H9 (cell line): Measurements from ENCODE around the gene DRGX. TPM values are rescaled to one million over a fixed set of nuclear protein-coding genes. Genes with fewer than 3 reads are reported as not detected.

Experiments used
- DNase-seq: peaks from one replicate; pipeline ENCODE4 v3.0.0-alpha.2; 2017
- H2AFZ ChIP-seq: one replicate; pipeline ENCODE4 v1.6.1; 2013; ENCODE audit warnings: mild to moderate bottlenecking, low read length, control low read depth, moderate library complexity
- H2AK5ac ChIP-seq: 2 replicates; pipeline ENCODE4 v1.6.1; 2013; ENCODE audit warnings: low read length, control low read depth, mixed read lengths; ENCODE audit not compliant: insufficient read length
- H2BK120ac ChIP-seq: one replicate; pipeline ENCODE4 v1.6.1; 2013; ENCODE audit warnings: low read depth, mild to moderate bottlenecking, low read length, control low read depth, inconsistent platforms; ENCODE audit not compliant: poor library complexity, severe bottlenecking
- H2BK12ac ChIP-seq: 2 replicates; pipeline ENCODE4 v1.6.1; 2013; ENCODE audit warnings: low read length, control low read depth, mixed read lengths, low read depth; ENCODE audit not compliant: insufficient read length
- H2BK15ac ChIP-seq: 2 replicates; pipeline ENCODE4 v1.6.1; 2013; ENCODE audit warnings: low read depth, low read length, control low read depth
- H2BK20ac ChIP-seq: one replicate; pipeline ENCODE4 v1.6.1; 2013; ENCODE audit warnings: low read depth, mild to moderate bottlenecking, low read length, control low read depth, inconsistent platforms; ENCODE audit not compliant: poor library complexity, severe bottlenecking
- H2BK5ac ChIP-seq: 2 replicates; pipeline ENCODE4 v1.6.1; 2013; ENCODE audit warnings: low read length, control low read depth, mixed read lengths; ENCODE audit not compliant: insufficient read length
- H3K14ac ChIP-seq: 2 replicates; pipeline ENCODE4 v1.6.1; 2013; ENCODE audit warnings: low read length, control low read depth; ENCODE audit not compliant: insufficient read depth
- H3K18ac ChIP-seq: 2 replicates; pipeline ENCODE4 v1.6.1; 2013; ENCODE audit warnings: low read depth, mild to moderate bottlenecking, mixed read lengths, low read length, control low read depth; ENCODE audit not compliant: insufficient read length
- H3K23ac ChIP-seq: 2 replicates; pipeline ENCODE4 v1.6.1; 2013; ENCODE audit warnings: low read length, control low read depth, mixed read lengths, low read depth; ENCODE audit not compliant: insufficient read length
- H3K23me2 ChIP-seq: 2 replicates; pipeline ENCODE4 v1.6.1; 2013; ENCODE audit warnings: low read depth, mild to moderate bottlenecking, mixed read lengths, low read length, control low read depth; ENCODE audit not compliant: insufficient read length, poor library complexity, severe bottlenecking
- H3K27ac ChIP-seq: 2 replicates; pipeline ENCODE4 v1.5.1; 2013; ENCODE audit warnings: low read length, control low read depth, mixed read lengths, low read depth; ENCODE audit not compliant: insufficient read length
- H3K27me3 ChIP-seq: 2 replicates; pipeline ENCODE4 v1.6.1; 2013; ENCODE audit warnings: low read length, control low read depth, inconsistent platforms; ENCODE audit not compliant: insufficient read depth
- H3K4ac ChIP-seq: 2 replicates; pipeline ENCODE4 v1.6.1; 2013; ENCODE audit warnings: low read depth, mild to moderate bottlenecking, control low read depth, inconsistent platforms, low read length, moderate library complexity
- H3K4me1 ChIP-seq: 2 replicates; pipeline ENCODE4 v1.6.1; 2013; ENCODE audit warnings: low read length, control low read depth, inconsistent platforms; ENCODE audit not compliant: insufficient read depth
- H3K4me2 ChIP-seq: 2 replicates; pipeline ENCODE4 v1.6.1; 2013; ENCODE audit warnings: low read length, control low read depth, mixed read lengths; ENCODE audit not compliant: insufficient read length, insufficient read depth
- H3K56ac ChIP-seq: 2 replicates; pipeline ENCODE4 v1.6.1; 2013; ENCODE audit warnings: low read depth, mild to moderate bottlenecking, mixed read lengths, low read length, control low read depth; ENCODE audit not compliant: insufficient read length
- H3K79me1 ChIP-seq: 2 replicates; pipeline ENCODE4 v1.6.1; 2013; ENCODE audit warnings: low read depth, mild to moderate bottlenecking, moderate library complexity, low read length, control low read depth, inconsistent platforms; ENCODE audit not compliant: insufficient read depth, poor library complexity, severe bottlenecking
- H3K79me2 ChIP-seq: 2 replicates; pipeline ENCODE4 v1.6.1; 2013; ENCODE audit warnings: low read length, control low read depth, inconsistent platforms; ENCODE audit not compliant: insufficient read depth
- H3K9ac ChIP-seq: 2 replicates; pipeline ENCODE4 v1.6.1; 2013; ENCODE audit warnings: low read length, control low read depth, mixed read lengths; ENCODE audit not compliant: insufficient read length; ENCODE audit errors: extremely low read depth
- H3K9me3 ChIP-seq: one replicate; pipeline ENCODE4 v1.6.1; 2013; ENCODE audit warnings: low read depth, low read length, inconsistent platforms; ENCODE audit not compliant: control insufficient read depth
- H3T11ph ChIP-seq: one replicate; pipeline ENCODE4 v1.6.1; 2013; ENCODE audit warnings: mild to moderate bottlenecking, low read length, control low read depth, inconsistent platforms
- H4K20me1 ChIP-seq: one replicate; pipeline ENCODE4 v1.6.1; 2013; ENCODE audit not compliant: control insufficient read depth, insufficient read length, insufficient read depth
- H4K5ac ChIP-seq: 2 replicates; pipeline ENCODE4 v1.6.1; 2013; ENCODE audit warnings: low read depth, mild to moderate bottlenecking, mixed read lengths, low read length, control low read depth; ENCODE audit not compliant: insufficient read length
- H4K8ac ChIP-seq: replicated peaks from 2 replicates; pipeline ENCODE4 v1.6.1; 2013; ENCODE audit warnings: low read length, control low read depth, mixed read lengths, low read depth; ENCODE audit not compliant: insufficient read length
- H4K91ac ChIP-seq: 2 replicates; pipeline ENCODE4 v1.6.1; 2013; ENCODE audit warnings: low read depth, mild to moderate bottlenecking, moderate library complexity, mixed read lengths, low read length, control low read depth; ENCODE audit not compliant: insufficient read length
- H3K27ac Mint-ChIP-seq, 3 experiments: 2 replicates in 2 of 3; 3 replicates in 1 of 3; pipeline ENCODE4 v1.8.0; 2020 to 2021; ENCODE audit warnings: mixed read lengths in 3 of 3, mild to moderate bottlenecking in 1 of 3, moderate library complexity in 1 of 3
- H3K27me3 Mint-ChIP-seq: 2 replicates; pipeline ENCODE4 v1.8.0; 2021; ENCODE audit warnings: low read depth, mild to moderate bottlenecking, moderate library complexity, mixed read lengths
- H3K36me3 Mint-ChIP-seq, 3 experiments: 2 replicates in 2 of 3; 3 replicates in 1 of 3; pipeline ENCODE4 v1.8.0; 2020 to 2021; ENCODE audit warnings: low read depth in 3 of 3, mixed read lengths in 3 of 3; ENCODE audit not compliant: insufficient read depth in 1 of 3
- H3K4me1 Mint-ChIP-seq, 2 experiments: 2 replicates each; pipeline ENCODE4 v1.8.0; 2020; ENCODE audit warnings: mixed read lengths in 2 of 2
- H3K4me3 Mint-ChIP-seq, 2 experiments: 2 replicates in 1 of 2; 3 replicates in 1 of 2; pipeline ENCODE4 v1.8.0; 2020 to 2021; ENCODE audit warnings: mild to moderate bottlenecking in 2 of 2, mixed read lengths in 2 of 2, moderate library complexity in 1 of 2
- H3K9me3 Mint-ChIP-seq, 2 experiments: 2 replicates in 1 of 2; 3 replicates in 1 of 2; pipeline ENCODE4 v1.8.0; 2020; ENCODE audit warnings: mild to moderate bottlenecking in 2 of 2, mixed read lengths in 2 of 2, moderate library complexity in 1 of 2
- WGBS: extraction: QIAGEN DNeasy Blood & Tissue Kit; methylation state at CpG from one replicate; pipeline ENCODE4 v1.1.7; 2013; ENCODE audit warnings: missing lambda C conversion rate, low lambda C conversion rate, mixed read lengths; ENCODE audit not compliant: insufficient read length; ENCODE audit errors: extremely low coverage; 5-methylcytosine and 5-hydroxymethylcytosine counted together
- total RNA-seq: library from RNA; stranded (reverse); gene quantifications from 2 replicates; pipeline ENCODE4 v1.2.1, GENCODE V29; 2021
- TF ChIP-seq, protein P1 (sequence below): fragments of 200-600 bp; sonication (generic); conservative IDR thresholded peaks from 3 replicates; pipeline ENCODE4 v1.8.0; 2021; ENCODE audit warnings: antibody characterized with exemption, mild to moderate bottlenecking

The DRGX gene
- total RNA-seq, 1 experiment from 2014 or later = not detected

DNA sequence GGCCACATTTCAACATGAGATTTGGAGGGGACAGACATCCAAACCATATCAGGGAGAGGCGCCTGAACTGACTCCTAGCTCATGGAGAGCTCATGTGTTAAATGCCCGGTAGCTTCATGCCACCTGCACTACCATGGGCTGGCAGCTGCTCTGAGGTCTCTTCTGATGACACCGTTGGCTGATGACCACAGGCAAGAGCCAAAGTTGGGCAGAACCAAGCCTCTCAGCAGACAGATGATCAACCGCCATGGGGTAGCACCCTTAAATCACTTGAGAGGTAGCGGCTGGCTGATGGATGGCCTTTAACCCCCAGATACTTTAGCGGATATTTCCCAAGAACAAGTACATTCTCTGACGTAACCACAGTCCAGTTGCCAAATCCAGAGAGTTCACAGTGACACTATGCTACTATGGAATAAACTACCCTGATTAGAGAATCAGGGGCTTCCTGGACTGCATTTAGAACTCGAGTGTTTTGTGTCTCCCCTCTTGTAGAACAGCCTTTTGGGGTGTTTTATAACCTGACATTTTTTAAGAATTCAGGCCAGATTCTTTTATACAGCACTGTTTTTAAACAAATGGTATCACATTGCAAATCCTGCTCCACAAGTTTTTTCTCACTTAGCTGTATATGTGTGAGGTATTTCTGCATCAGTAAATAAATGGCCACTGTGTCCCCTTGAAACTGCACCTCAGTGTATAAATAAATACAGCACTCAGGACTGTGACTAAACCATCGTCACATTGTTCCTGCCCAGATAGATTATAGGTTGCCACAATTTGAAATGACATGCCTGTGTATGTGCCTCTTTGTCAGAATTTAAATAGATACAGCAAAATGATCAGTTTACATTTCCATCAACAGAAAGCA, 30.8 kb upstream of the DRGX start:
- no peak overlapping the region for H3K4me3 Mint-ChIP-seq

More for the DNA sequence above, 30.8 kb upstream of the DRGX start:
- H2BK120ac ChIP-seq = no peak overlapping the region
- Mint-ChIP-seq H3K9me3 (peaks cover 30 to 45% of the 10 kb centered on the region in 2 experiments), H3K4me1 (peaks cover 4 to 11% of the 10 kb centered on the region in 2 experiments; a peak in 3 of 4 replicates), H3K27me3 (peaks cover 8% of the 10 kb centered on the region), H3K27ac (no peak overlapping the region), H3K36me3 (peaks cover 10 to 19% (median 17%) of the 10 kb centered on the region in 3 experiments)
- no peak overlapping the region for H2BK12ac ChIP-seq
- H4K5ac ChIP-seq = no peak overlapping the region
- no peak overlapping the region for H2BK5ac ChIP-seq
- H3T11ph ChIP-seq = no peak overlapping the region
- no peaks in the 10 kb centered on the region for H4K20me1 ChIP-seq
- no peak overlapping the region for H2BK20ac ChIP-seq
- TF ChIP-seq, protein P1, sequence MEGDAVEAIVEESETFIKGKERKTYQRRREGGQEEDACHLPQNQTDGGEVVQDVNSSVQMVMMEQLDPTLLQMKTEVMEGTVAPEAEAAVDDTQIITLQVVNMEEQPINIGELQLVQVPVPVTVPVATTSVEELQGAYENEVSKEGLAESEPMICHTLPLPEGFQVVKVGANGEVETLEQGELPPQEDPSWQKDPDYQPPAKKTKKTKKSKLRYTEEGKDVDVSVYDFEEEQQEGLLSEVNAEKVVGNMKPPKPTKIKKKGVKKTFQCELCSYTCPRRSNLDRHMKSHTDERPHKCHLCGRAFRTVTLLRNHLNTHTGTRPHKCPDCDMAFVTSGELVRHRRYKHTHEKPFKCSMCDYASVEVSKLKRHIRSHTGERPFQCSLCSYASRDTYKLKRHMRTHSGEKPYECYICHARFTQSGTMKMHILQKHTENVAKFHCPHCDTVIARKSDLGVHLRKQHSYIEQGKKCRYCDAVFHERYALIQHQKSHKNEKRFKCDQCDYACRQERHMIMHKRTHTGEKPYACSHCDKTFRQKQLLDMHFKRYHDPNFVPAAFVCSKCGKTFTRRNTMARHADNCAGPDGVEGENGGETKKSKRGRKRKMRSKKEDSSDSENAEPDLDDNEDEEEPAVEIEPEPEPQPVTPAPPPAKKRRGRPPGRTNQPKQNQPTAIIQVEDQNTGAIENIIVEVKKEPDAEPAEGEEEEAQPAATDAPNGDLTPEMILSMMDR = no peak
- no peak overlapping the region for H2BK15ac ChIP-seq
- H4K91ac ChIP-seq = no peak overlapping the region
- no peak overlapping the region for H4K8ac ChIP-seq
- H3K4ac ChIP-seq = no peak overlapping the region
- H3K27me3 ChIP-seq = no peaks in the 10 kb centered on the region
- no peaks in the 10 kb centered on the region for H3K4me1 ChIP-seq
- no peaks in the 10 kb centered on the region for H3K23me2 ChIP-seq
- H3K79me1 ChIP-seq = no peaks in the 10 kb centered on the region
- no peak overlapping the region for H3K9ac ChIP-seq
- H2AFZ ChIP-seq = no peak overlapping the region
- H3K56ac ChIP-seq = no peak overlapping the region
- H3K9me3 ChIP-seq = peaks cover 4% of the 10 kb centered on the region
- H3K18ac ChIP-seq = no peak overlapping the region
- H2AK5ac ChIP-seq = no peak overlapping the region
- WGBS = no CpG with 5 or more reads among the region's 9 CpGs
- no peak overlapping the region for H3K14ac ChIP-seq
- no peak for DNase-seq
- H3K23ac ChIP-seq = no peak overlapping the region
- no peak overlapping the region for H3K4me2 ChIP-seq
- no peaks in the 10 kb centered on the region for H3K79me2 ChIP-seq
- no peak overlapping the region for H3K27ac ChIP-seq
